Activated B cell treated with CpG ODN at 0.5 μM for 24 hours (primary cell): Measurements from ENCODE around the gene YTHDC1. TPM values are rescaled to one million over a fixed set of nuclear protein-coding genes. Genes with fewer than 3 reads are reported as not detected.

Source experiments
- total RNA-seq: library from RNA; stranded (reverse); gene quantifications from 2 replicates; pipeline ENCODE4 v1.2.3, GENCODE V29; 2022

The YTHDC1 gene
- total RNA-seq, 1 donor from 2014 or later = 119 TPM

Other genes with a start within 250 kb of the YTHDC1 start
- gene TMPRSS11F, start 220.2 kb downstream of the YTHDC1 start, total RNA-seq = not detected in 2 replicates
- not detected in 2 replicates for gene TMPRSS11B, start 104.4 kb downstream of the YTHDC1 start, total RNA-seq
- not detected in 2 replicates for gene TMPRSS11E, start 97.4 kb upstream of the YTHDC1 start, total RNA-seq
- gene UGT2B17, start 226.2 kb upstream of the YTHDC1 start, total RNA-seq = 2.5 and 2.8 TPM in 2 replicates